Epithelial cell of esophagus (primary cell): Measurements from ENCODE around the gene COPB2.

Experiments
- DNase-seq: peaks from one replicate; pipeline ENCODE4 v3.0.0; 2010; ENCODE audit warnings: low read depth
- H3K4me3 ChIP-seq: 2 replicates; pipeline ENCODE4 v1.5.1; 2011; ENCODE audit warnings: mild to moderate bottlenecking, low read length, control low read depth
- CTCF ChIP-seq: IDR thresholded peaks from 2 replicates; pipeline ENCODE4 v1.5.1; 2011; ENCODE audit warnings: low read depth, mild to moderate bottlenecking, low read length, control low read depth, inconsistent platforms; ENCODE audit not compliant: insufficient read depth; ENCODE audit errors: missing control alignments

COPB2 gene

GRCh38 chr3:139317215-139317614, 72.2 kb downstream of the COPB2 start:
- no peak for DNase-seq
- H3K4me3 ChIP-seq: no peak overlapping the region
- TF ChIP-seq CTCF: no peak

GRCh38 chr3:139313921-139314320, 75.5 kb downstream of the COPB2 start:
- no peak overlapping the region for H3K4me3 ChIP-seq
- TF ChIP-seq CTCF: no peak
- no peak for DNase-seq

- H3K4me3 ChIP-seq: no peak overlapping the region
- TF ChIP-seq CTCF: no peak
- peak; percentile 41 for DNase-seq
These were observed 76.5 kb downstream of the COPB2 start for GRCh38 chr3:139312959-139313358.

GRCh38 chr3:139312416-139312815, 77.0 kb downstream of the COPB2 start:
- TF ChIP-seq CTCF: no peak
- no peak for DNase-seq
- H3K4me3 ChIP-seq: no peak overlapping the region

GRCh38 chr3:139311557-139311956, 77.9 kb downstream of the COPB2 start:
- no peak for DNase-seq
- TF ChIP-seq CTCF: no peak

GRCh38 chr3:139310474-139310933, 78.9 kb downstream of the COPB2 start:
- no peak overlapping the region for H3K4me3 ChIP-seq
- DNase-seq: peak; percentile 45
- no peak for TF ChIP-seq CTCF

More at GRCh38 chr3:139311557-139311956, 77.9 kb downstream of the COPB2 start:
- no peak overlapping the region for H3K4me3 ChIP-seq

- no peak overlapping the region for H3K4me3 ChIP-seq
- DNase-seq: no peak
- TF ChIP-seq CTCF: no peak
These were observed 79.6 kb downstream of the COPB2 start for GRCh38 chr3:139309880-139310279.
